ENCODE measurements around the gene MGLL.

DNA sequence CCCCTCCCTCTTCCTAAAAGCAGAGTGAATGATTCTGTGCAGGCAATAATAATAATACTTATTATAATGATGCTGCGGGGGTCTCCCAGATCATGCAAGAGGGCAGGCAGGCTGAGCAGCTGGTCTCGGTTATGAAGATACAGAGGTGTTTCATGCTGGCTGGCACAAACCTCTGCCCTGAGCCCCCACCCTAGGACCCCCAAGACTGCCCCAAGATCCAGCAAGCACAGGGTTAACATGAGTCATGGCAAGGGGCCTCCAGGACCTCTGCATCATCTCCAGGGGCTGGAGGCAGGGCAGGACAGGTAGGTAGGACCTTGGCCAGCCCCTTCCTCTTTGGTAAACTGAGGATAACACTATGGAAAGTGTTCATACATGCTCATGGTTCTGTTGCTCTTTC lies 2.7 kb downstream of the MGLL start:
- TF ChIP-seq GATA2 (IDR thresholded peaks at IDR 0.05; ENCODE audit: low read depth, low read length) (no peak), GATA3 (IDR thresholded peaks at IDR 0.05; ENCODE audit: low read depth, low read length) (no peak)
